Stimulated activated CD4-positive, alpha-beta T cell treated with anti-CD3 and anti-CD28 coated beads, Interleukin-15, amount 100 ng/mL, for 48 hours (primary cell): ENCODE data around the gene OR2T5.
"Not testable (repeated sequence)": the region's sequence is repeated elsewhere in the genome, so short reads cannot be mapped to it uniquely, and the experiment has no call there.

Experiments used
- DNase-seq, 2 donors: peaks; one replicate each; pipeline ENCODE4 v3.0.0-alpha.2; 2020; ENCODE audit warnings: low read depth in 2 of 2

The OR2T5 gene

GRCh38 chr1:248488289-248488688 is at the start of gene OR2T5:
Gene OR2T5, plus strand, starts transcription at chr1:248488589. Its CDS starts 0 bp downstream, at chr1:248488589.
- DNase-seq = not testable (repeated sequence)

- DNase-seq = not testable (repeated sequence)
Measured at GRCh38 chr1:248438668-248439067, 49.7 kb upstream of the OR2T5 start.

GRCh38 chr1:248439283-248439682 is 49.1 kb upstream of the OR2T5 start:
- DNase-seq = not testable (repeated sequence)

DNA sequence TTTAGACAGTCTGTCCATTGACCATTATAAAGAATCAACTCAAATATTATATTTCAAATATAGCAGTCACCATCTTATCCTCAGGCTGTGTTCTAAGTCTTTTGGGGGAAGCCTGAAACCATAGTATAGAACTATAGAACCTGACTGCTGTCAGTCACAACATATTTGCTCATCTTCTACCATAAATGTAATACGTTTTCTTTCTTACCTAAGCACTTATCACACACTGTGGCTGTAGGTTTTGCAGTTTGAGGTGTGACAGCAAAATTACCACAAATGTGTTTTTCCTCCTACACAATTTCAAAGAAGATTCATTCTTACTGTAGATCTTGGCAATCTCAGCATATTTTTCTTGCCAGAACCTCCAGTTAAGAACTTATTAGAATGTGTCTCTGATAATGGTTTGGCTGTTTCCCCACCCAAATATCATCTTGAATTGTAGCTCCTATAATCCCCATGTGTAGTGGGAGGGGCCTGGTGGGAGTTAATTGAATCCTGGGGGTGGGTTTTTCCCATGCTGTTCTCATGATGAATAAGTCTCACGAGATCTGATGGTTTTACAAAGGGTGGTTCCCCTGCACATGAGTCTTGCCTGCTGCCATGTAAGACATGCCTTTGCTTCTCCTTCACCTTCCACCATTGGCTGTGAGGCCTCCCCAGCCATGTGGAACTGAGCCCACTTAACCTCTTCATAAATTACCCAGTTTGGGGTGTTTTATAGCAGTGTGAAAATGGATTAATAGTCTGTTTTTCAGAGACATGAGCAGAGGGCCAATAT is 45.7 kb upstream of the OR2T5 start:
- not testable (repeated sequence) for DNase-seq

DNA sequence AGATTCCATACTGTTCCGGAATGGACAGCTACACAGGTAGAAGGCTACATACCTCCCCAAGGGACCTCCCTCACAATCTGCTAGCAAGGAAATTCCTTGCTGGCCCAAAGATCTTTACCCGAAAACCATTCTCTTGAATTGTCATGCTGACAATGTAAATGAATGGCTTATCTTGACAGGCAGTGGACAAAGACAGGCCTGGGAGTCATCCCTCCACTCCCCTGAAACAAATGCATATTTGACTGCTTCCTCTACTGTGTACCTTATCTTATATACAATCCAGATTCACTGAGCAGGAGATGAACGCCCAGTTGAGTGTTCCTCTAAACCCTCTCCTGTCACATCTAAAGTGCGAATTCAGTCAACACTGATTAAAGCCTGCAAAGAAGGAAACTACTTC is 43.8 kb upstream of the OR2T5 start:
- not testable (repeated sequence) for DNase-seq

GRCh38 chr1:248445399-248445798 is 43.0 kb upstream of the OR2T5 start, which contains the start of gene OR2T2:
Gene OR2T2, plus strand, starts transcription at chr1:248445637. Its CDS starts 7,161 bp downstream, at chr1:248452798.
- DNase-seq = not testable (repeated sequence)

DNA sequence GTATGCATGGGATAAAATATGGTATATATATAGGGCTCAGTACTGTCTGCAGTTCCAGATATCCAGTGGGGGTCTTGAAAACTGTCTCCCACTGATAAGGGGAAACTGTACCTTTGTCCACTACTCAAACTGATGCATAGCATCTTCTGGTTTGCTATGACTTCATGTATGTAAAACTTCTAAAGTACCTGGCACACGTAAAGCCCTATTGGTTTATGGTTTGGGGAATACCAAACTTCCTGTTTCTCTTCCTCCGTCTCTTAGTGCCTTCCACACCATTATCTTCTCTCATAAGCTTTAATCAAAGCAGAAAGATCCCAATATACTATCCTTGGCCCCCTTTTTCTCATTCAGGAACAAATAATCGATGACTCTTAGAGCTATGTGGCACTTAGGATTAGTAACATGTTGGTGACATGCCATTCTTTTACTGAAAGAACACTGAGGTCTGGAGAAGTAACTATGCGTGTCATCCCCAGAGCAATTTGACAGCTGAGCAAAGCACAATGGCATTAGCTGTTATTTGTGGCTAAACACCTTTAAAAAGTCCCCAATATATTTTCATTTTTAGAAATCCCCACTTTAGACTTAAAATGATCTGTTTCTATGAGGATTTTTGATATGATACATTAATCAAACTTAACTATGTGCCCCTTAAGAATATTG is 39.8 kb upstream of the OR2T5 start:
- not testable (repeated sequence) for DNase-seq

DNA sequence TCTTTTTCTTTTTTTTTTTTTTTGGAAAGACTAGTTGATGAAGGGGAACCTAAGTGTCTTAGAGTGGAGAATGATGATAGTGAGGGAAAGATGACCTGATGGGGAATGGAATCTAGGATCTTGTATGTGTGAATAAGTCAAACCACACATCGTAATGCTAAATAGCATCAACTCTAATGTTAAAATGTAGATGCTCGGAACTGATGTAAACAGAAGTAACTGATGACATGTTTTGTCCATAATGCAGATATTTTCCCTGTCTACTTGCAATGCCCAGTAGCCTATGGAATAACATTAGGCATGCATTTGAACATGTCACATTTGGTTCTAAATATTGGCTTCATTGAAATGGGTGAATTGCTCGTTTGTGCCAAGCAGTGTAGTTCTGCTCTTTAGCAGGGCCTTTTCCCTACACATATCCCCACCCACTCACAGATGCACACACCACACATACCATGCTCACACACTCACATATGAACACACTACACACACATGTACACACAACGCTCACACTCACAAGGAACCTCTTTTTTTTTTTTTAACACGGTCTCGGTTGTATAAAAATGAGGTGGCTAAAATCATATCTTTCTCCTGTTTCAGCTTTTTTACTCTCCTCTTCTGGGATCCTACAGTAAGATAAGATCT is 38.4 kb upstream of the OR2T5 start:
- not testable (repeated sequence) for DNase-seq

DNA sequence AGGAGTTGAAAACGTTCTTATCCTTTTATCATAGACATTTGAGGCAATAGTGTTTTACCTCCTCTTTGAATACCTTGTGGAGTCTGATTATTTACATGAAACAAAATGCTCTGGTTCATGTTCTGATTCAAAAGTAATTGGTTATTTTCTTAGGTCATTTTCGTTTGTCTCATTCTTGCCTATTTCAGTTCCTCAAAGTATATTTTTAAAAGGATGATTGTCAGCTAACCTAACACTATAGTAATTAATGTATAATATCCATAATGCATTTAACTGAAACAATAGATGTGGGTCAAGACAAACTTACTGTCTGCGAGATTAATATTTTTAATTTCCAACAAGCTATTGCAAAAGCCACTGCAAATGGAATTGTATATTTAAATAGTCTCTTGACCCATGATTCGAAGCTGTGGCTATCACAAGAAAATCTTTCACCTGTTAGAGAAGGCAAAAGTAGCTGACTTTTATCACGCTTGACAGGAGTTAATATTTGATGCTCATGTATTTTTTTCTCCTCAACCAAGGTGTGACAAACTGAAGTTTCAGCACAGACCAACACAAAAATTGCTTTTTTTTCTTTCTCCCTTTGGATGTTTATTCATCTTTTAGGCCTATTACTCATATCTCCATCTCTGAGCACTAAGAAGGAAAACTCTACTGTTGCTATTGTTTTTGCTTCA is 37.8 kb upstream of the OR2T5 start:
- DNase-seq = not testable (repeated sequence)

DNA sequence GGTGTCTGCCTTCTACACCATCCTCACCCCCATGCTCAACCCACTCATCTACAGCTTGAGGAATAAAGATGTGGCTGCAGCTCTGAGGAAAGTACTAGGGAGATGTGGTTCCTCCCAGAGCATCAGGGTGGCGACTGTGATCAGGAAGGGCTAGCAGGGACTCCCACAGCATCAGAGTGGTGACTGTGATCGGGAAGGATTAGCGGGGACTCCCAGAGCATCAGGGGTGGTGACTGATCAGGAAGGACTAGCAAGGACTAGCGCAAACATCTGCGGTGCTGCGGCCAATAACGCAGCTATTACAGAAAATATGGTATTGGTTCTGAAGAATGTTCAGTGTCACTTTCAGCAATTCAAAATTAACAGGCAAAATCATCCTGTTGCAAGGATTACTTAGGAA is 34.8 kb upstream of the OR2T5 start:
- not testable (repeated sequence) for DNase-seq

GRCh38 chr1:248455045-248455444 is 33.3 kb upstream of the OR2T5 start:
- DNase-seq = not testable (repeated sequence)

GRCh38 chr1:248456635-248457034 is 31.8 kb upstream of the OR2T5 start:
- not testable (repeated sequence) for DNase-seq

DNA sequence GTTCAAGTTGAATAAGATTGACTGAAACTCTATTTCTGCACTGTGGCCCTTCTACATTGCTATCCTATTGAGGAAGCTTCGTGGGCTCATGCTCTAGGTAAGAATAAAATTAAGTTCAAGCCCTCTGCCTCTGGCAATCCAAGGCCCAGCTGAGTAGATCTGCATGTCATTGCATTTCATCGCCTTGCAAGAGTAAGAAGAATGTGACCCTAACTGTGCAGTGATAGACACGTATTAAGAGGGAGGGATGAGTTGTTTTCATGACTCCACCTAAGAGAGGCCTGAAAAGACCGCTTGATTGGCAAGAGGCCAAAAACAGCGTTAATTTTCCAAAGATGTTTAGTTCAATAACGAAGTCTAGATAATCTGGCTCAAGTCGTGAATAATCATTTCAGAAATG is 29.3 kb upstream of the OR2T5 start:
- DNase-seq = not testable (repeated sequence)

GRCh38 chr1:248471154-248471553 is 17.2 kb upstream of the OR2T5 start:
- DNase-seq = no peak

- DNase-seq = not testable (repeated sequence)
Measured at GRCh38 chr1:248472111-248472510, 16.3 kb upstream of the OR2T5 start.

GRCh38 chr1:248473051-248473450 is 15.3 kb upstream of the OR2T5 start, which contains the start of gene OR2T3:
Gene OR2T3, plus strand, starts transcription at chr1:248473351. Its CDS starts 0 bp downstream, at chr1:248473351.
- not testable (repeated sequence) for DNase-seq

- DNase-seq = not testable (repeated sequence)
Measured at GRCh38 chr1:248475660-248476059, 12.7 kb upstream of the OR2T5 start.

DNA sequence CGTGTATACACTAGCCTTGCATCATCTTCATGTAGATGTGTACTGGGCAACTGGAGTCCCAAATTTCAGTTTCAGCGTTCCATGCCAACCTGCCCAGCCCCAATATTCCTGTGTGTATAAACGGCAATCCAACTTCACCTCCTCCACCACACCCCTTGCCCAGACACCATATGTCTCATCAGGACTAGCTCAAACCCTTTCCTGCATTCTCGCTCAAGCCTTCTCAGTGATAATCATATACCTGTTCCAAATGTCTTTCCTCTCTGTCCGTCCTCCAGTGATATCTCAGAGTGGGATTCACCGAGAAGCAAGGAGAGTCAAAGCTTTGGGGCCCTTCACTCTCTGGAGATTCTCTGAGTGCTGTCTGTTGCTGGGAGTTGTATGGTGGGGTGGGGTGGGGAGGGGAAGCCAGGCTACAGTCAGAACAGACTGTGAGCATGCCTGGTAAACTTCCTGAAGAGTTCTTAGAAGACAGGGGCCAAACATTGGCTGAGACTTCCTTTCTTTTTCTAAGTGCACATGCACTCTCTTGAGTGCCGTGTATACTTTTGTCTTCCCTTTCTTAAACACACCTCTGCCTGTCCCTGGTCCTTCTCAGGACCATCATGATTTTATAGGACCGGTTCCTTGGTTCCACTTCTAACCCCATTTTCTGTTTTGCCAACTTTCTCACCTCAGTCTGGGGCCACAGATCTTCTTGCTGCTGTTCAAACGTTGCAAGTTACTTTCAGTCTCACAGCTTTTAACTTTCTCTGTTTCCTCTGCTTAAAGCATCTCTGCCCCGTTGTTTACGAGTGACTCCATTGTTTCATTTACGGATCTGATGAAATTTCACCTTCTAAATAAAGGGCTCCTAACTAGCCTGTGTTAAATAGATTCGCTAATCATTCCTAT is 6.5 kb upstream of the OR2T5 start:
- not testable (repeated sequence) for DNase-seq

- not testable (repeated sequence) for DNase-seq
Measured at GRCh38 chr1:248496661-248497060, 8.3 kb downstream of the OR2T5 start.

DNA sequence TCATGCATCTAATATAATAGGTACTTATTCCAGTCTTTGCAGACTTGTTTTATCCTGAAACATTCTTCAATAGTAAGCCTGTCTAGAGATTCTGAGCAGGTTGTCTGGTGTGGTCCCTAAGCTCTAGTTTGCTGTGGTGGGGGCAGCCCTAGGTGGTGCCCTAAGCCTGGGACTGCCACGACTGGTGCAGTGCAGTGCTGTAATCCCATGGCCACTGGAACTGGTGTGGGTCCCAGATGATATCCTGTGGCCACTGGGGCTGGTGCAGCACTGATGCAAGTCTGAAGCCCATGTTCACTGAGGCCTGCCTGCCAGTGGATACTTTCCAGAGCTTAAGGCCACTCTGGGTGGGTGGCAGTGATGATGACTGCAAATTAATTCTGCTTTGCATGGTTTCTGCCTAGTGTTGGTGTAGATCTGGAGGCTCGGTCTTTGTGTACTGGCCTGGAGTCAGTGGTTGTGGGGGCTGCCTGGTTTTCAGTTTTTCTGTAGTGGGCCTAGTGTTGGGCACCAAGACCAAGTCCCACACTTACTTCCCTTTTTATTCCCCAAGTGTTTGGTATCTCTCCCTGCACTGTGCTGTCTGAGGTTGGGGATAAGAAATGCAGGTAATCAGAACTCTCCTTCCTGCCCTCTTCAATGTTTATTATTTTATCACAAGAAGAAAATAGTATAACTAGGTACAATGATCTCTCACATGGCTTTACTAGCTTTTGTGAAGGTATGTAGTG is 12.1 kb downstream of the OR2T5 start:
- not testable (repeated sequence) for DNase-seq
